Keratinocyte (primary cell): ENCODE results near the gene KCNJ3. TPM values are rescaled to one million over a fixed set of nuclear protein-coding genes. Genes with fewer than 3 reads are reported as not detected.

Experiments
- DNase-seq: peaks from one replicate; pipeline ENCODE4 v3.0.0-alpha.2; 2011; ENCODE audit warnings: low read depth, missing footprints, low spot score
- FAIRE-seq: peaks from 2 replicates; lab custom pipeline; 2011; peaks lifted over from hg19 to GRCh38; lab: Jason Lieb, UNC
- H2AFZ ChIP-seq: 2 replicates; pipeline ENCODE4 v1.6.0; 2012; ENCODE audit warnings: low read length, control low read depth, inconsistent platforms; ENCODE audit not compliant: control insufficient read depth
- H3K27ac ChIP-seq: 2 replicates; pipeline ENCODE4 v1.5.1; 2011; ENCODE audit warnings: low read length; ENCODE audit not compliant: control insufficient read depth, insufficient read depth
- H3K27me3 ChIP-seq: 3 replicates; pipeline ENCODE4 v1.6.0; 2011; ENCODE audit warnings: low read length; ENCODE audit not compliant: control insufficient read depth, insufficient read depth; ENCODE audit errors: extremely low read depth
- H3K36me3 ChIP-seq, 2 experiments: 2 replicates in 1 of 2; 3 replicates in 1 of 2; pipeline ENCODE4 v1.5.1; 2011; ENCODE audit warnings: low read length in 2 of 2, mild to moderate bottlenecking in 1 of 2; ENCODE audit not compliant: control insufficient read depth in 2 of 2, insufficient read depth in 2 of 2; ENCODE audit errors: extremely low read depth in 1 of 2
- H3K4me1 ChIP-seq: 3 replicates; pipeline ENCODE4 v1.5.1; 2011; ENCODE audit warnings: low read length; ENCODE audit not compliant: control insufficient read depth, insufficient read depth; ENCODE audit errors: extremely low read depth
- H3K4me2 ChIP-seq: 3 replicates; pipeline ENCODE4 v1.6.0; 2011; ENCODE audit warnings: low read depth, low read length; ENCODE audit not compliant: control insufficient read depth, insufficient read depth; ENCODE audit errors: extremely low read depth
- H3K4me3 ChIP-seq, 3 experiments: fragments of 200-600 bp in 1 of 3; sonication (generic) in 1 of 3; 2 replicates in 2 of 3; 3 replicates in 1 of 3; pipeline ENCODE4 v1.5.1; 2011 to 2016; ENCODE audit warnings: low read length in 3 of 3, mild to moderate bottlenecking in 3 of 3, control low read depth in 2 of 3, inconsistent platforms in 1 of 3, low read depth in 1 of 3, mixed read lengths in 1 of 3, mixed run types in 1 of 3, moderate library complexity in 1 of 3; ENCODE audit not compliant: control insufficient read depth in 2 of 3, insufficient read depth in 2 of 3; ENCODE audit errors: extremely low read depth in 1 of 3
- H3K79me2 ChIP-seq: 2 replicates; pipeline ENCODE4 v1.6.0; 2012; ENCODE audit warnings: low read length; ENCODE audit not compliant: control insufficient read depth, insufficient read depth
- H3K9ac ChIP-seq: 3 replicates; pipeline ENCODE4 v1.6.0; 2011; ENCODE audit warnings: low read length; ENCODE audit not compliant: control insufficient read depth, insufficient read depth; ENCODE audit errors: extremely low read depth
- H3K9me1 ChIP-seq: 3 replicates; pipeline ENCODE4 v1.6.0; 2011; ENCODE audit warnings: low read length; ENCODE audit not compliant: control insufficient read depth, insufficient read depth; ENCODE audit errors: extremely low read depth
- H3K9me3 ChIP-seq: 2 replicates; pipeline ENCODE4 v1.5.1; 2012; ENCODE audit warnings: low read depth, low read length; ENCODE audit not compliant: control insufficient read depth
- H4K20me1 ChIP-seq: 3 replicates; pipeline ENCODE4 v1.6.0; 2011; ENCODE audit warnings: low read length; ENCODE audit not compliant: control insufficient read depth, insufficient read depth; ENCODE audit errors: extremely low read depth
- CTCF ChIP-seq, 3 experiments: IDR thresholded peaks in 1 of 3; conservative IDR thresholded peaks in 1 of 3; optimal IDR thresholded peaks in 1 of 3; 2 replicates in 2 of 3; 3 replicates in 1 of 3; pipeline versions ENCODE3 to v1.5.1; 2011; ENCODE audit warnings: low read length in 3 of 3, mild to moderate bottlenecking in 3 of 3, moderate library complexity in 2 of 3, control low read depth in 1 of 3, inconsistent platforms in 1 of 3; ENCODE audit not compliant: insufficient read depth in 2 of 3; ENCODE audit errors: extremely low read depth in 1 of 3
- EZH2 ChIP-seq: IDR thresholded peaks from one replicate; pipeline ENCODE4 v1.6.1; 2012; ENCODE audit warnings: inconsistent platforms, mild to moderate bottlenecking, low read length, moderate library complexity
- dilution Hi-C: fragments of 300-500 bp; cut with MboI; formaldehyde crosslinking; loops from one replicate; pipeline ENCODE4 v1.7.0; 2020; ENCODE audit warnings: low sequenced_read_pairs; ENCODE audit not compliant: extremely low pct_ligation_motif_present
- polyA plus RNA-seq, 5 experiments: library from polyadenylated mRNA; depleted of rRNA in 3 of 5; stranded (reverse) in 3 of 5; stranded (forward) in 1 of 5; unstranded in 1 of 5; fragments of >200 nt; gene quantifications; 1 replicate in 1 of 5; 2 replicates in 3 of 5; 3 replicates in 1 of 5; pipeline versions ENCODE4 v1.2.1 to v1.2.3, GENCODE V29; 2011 to 2012; ENCODE audit warnings: missing spikeins in 2 of 5, low read depth in 1 of 5, low replicate concordance in 1 of 5

KCNJ3 gene
- polyA plus RNA-seq, 1 donor (not counting 4 experiments of a cell fraction or from before 2014, with no cell fraction given) = not detected

GRCh38 chr2:154704991-154705390 is 6.5 kb downstream of the KCNJ3 start:
- Histone ChIP-seq H3K9me3 (no peaks in the 10 kb centered on the region), H3K4me1 (no peaks in the 10 kb centered on the region), H3K4me3 (no peak overlapping the region), H4K20me1 (no peaks in the 10 kb centered on the region), H2AFZ (no peak overlapping the region), H3K27me3 (no peaks in the 10 kb centered on the region), H3K9me1 (no peaks in the 10 kb centered on the region), H3K27ac (no peak overlapping the region), H3K9ac (no peak overlapping the region), H3K4me2 (no peak overlapping the region), H3K36me3 (no peaks in the 10 kb centered on the region), H3K79me2 (no peaks in the 10 kb centered on the region)
- TF ChIP-seq EZH2 (no peak), CTCF (optimal IDR thresholded peaks at IDR 0.05 in 1 of 3, IDR thresholded peaks at IDR 0.05 in 1 of 3, conservative IDR thresholded peaks at IDR 0.05 in 1 of 3; ENCODE audit: extremely low read depth in 1 of 3, insufficient read depth in 2 of 3, low read length in 3 of 3) (no peak)
- no peak for DNase-seq
- FAIRE-seq = no peak
- dilution Hi-C loops = no loop called here

- FAIRE-seq (no peak), DNase-seq (no peak)
- Histone ChIP-seq H3K27ac (no peak overlapping the region), H3K9me1 (no peaks in the 10 kb centered on the region), H2AFZ (no peak overlapping the region), H3K79me2 (no peaks in the 10 kb centered on the region), H3K27me3 (no peaks in the 10 kb centered on the region), H4K20me1 (no peaks in the 10 kb centered on the region), H3K4me1 (no peaks in the 10 kb centered on the region), H3K9ac (no peak overlapping the region), H3K4me2 (no peak overlapping the region), H3K36me3 (no peaks in the 10 kb centered on the region), H3K4me3 (no peak overlapping the region), H3K9me3 (no peaks in the 10 kb centered on the region)
- TF ChIP-seq EZH2 (no peak), CTCF (optimal IDR thresholded peaks at IDR 0.05 in 1 of 3, IDR thresholded peaks at IDR 0.05 in 1 of 3, conservative IDR thresholded peaks at IDR 0.05 in 1 of 3; ENCODE audit: extremely low read depth in 1 of 3, insufficient read depth in 2 of 3, low read length in 3 of 3) (no peak)
- dilution Hi-C loops = no loop called here
Measured at GRCh38 chr2:154706660-154707059, 8.2 kb downstream of the KCNJ3 start.
